ENCODE results near the gene TMEM109. TPM values are rescaled to one million over a fixed set of nuclear protein-coding genes. Genes with fewer than 3 reads are reported as not detected.
A peak's percentile ranks its signal among the peaks of the same experiment; 100 is the strongest.

TMEM109 gene
- total and polyA plus RNA-seq, 9 of the 15 experiments (the other 6 are each of a cell fraction or from before 2014, with no cell fraction given), result 9.2 to 71.3 (median 30.5) TPM

DNA sequence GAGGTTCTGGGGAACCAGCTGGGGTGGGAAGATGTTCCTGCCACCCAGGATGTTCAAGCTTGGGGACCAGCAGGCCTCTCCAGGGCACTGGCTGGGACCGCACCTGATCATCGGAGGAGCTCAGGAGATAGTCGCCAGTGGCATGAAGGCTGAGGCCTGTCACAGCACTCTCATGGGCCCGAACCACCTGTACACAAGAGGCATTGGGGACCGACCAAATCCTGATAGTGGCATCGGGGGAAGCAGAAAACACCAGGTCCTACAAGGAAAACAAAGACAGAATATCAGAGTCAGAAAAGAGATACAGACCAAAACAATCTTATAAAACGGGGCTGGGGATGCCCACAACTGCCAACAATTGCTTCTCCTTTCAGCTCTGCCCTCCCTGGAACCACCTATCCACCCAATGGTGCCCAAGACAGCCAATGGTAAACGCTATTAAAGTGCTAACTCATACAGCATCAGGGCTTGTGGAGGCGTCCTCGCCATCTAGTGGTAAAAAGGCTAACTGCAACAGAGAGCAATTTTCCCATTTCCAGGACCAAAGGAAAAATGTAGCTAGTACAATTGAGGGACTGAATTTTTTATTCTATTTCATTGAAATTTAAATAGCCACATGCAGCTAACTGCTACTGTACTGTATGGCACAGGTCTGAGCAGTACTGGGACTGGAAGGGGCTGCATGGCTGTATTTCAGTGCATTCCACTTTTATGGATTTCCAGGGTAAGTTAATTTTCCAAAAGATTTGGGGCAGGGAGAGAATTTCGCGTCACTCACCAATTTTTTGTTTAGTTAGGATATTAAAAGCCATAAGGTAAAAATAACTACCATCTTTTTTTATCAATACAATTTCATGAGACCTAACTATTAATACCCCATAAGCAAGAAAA, 14.7 kb upstream of the TMEM109 start (continued):
- TF ChIP-seq, protein P1, sequence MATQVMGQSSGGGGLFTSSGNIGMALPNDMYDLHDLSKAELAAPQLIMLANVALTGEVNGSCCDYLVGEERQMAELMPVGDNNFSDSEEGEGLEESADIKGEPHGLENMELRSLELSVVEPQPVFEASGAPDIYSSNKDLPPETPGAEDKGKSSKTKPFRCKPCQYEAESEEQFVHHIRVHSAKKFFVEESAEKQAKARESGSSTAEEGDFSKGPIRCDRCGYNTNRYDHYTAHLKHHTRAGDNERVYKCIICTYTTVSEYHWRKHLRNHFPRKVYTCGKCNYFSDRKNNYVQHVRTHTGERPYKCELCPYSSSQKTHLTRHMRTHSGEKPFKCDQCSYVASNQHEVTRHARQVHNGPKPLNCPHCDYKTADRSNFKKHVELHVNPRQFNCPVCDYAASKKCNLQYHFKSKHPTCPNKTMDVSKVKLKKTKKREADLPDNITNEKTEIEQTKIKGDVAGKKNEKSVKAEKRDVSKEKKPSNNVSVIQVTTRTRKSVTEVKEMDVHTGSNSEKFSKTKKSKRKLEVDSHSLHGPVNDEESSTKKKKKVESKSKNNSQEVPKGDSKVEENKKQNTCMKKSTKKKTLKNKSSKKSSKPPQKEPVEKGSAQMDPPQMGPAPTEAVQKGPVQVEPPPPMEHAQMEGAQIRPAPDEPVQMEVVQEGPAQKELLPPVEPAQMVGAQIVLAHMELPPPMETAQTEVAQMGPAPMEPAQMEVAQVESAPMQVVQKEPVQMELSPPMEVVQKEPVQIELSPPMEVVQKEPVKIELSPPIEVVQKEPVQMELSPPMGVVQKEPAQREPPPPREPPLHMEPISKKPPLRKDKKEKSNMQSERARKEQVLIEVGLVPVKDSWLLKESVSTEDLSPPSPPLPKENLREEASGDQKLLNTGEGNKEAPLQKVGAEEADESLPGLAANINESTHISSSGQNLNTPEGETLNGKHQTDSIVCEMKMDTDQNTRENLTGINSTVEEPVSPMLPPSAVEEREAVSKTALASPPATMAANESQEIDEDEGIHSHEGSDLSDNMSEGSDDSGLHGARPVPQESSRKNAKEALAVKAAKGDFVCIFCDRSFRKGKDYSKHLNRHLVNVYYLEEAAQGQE (IDR thresholded peaks at IDR 0.05; ENCODE audit: borderline replicate concordance), result peak; percentile 74; the same call in 1 of the 2 replicates
- TF ChIP-seq, protein P1 (CRISPR knock-in tag; IDR thresholded peaks at IDR 0.05; ENCODE audit: low read depth), result no peak
- peak; percentile 87 for TF ChIP-seq C11orf30 (IDR thresholded peaks at IDR 0.05; ENCODE audit: low read depth)
- TF ChIP-seq YBX1 (IDR thresholded peaks at IDR 0.05), result no peak
- no peak for TF ChIP-seq ZNF778 (CRISPR knock-in tag; IDR thresholded peaks at IDR 0.05)
- TF ChIP-seq, protein P2, sequence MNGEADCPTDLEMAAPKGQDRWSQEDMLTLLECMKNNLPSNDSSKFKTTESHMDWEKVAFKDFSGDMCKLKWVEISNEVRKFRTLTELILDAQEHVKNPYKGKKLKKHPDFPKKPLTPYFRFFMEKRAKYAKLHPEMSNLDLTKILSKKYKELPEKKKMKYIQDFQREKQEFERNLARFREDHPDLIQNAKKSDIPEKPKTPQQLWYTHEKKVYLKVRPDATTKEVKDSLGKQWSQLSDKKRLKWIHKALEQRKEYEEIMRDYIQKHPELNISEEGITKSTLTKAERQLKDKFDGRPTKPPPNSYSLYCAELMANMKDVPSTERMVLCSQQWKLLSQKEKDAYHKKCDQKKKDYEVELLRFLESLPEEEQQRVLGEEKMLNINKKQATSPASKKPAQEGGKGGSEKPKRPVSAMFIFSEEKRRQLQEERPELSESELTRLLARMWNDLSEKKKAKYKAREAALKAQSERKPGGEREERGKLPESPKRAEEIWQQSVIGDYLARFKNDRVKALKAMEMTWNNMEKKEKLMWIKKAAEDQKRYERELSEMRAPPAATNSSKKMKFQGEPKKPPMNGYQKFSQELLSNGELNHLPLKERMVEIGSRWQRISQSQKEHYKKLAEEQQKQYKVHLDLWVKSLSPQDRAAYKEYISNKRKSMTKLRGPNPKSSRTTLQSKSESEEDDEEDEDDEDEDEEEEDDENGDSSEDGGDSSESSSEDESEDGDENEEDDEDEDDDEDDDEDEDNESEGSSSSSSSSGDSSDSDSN (IDR thresholded peaks at IDR 0.05; ENCODE audit: borderline replicate concordance in 1 of 2, low read depth in 2 of 2, low read length in 2 of 2), result no peak
- no peak for TF ChIP-seq SMAD1 (IDR thresholded peaks at IDR 0.05; ENCODE audit: low read depth, low read length, partially characterized antibody)
- TF ChIP-seq GATAD2B (IDR thresholded peaks at IDR 0.05; ENCODE audit: borderline replicate concordance), result 0 out of 2 replicates have a peak, but pooled peaks have one; percentile 15
- TF ChIP-seq RBFOX2 (IDR thresholded peaks at IDR 0.05; ENCODE audit: low read depth, low read length), result peak; percentile 39; the same call in 1 of the 2 replicates
- TF ChIP-seq RCOR1 (IDR thresholded peaks at IDR 0.05; ENCODE audit: borderline replicate concordance in 1 of 2, low read depth in 2 of 2, low read length in 2 of 2), result 0 out of 4 replicates have a peak, but pooled peaks of 1 of the 2 experiments have one; percentile 17
- no peak for TF ChIP-seq ATF1 (CRISPR knock-in tag; IDR thresholded peaks at IDR 0.05)
- TF ChIP-seq ATF1 (tag; IDR thresholded peaks at IDR 0.05), result 0 out of 2 replicates have a peak, but pooled peaks have one; percentile 15
- TF ChIP-seq, protein P3, sequence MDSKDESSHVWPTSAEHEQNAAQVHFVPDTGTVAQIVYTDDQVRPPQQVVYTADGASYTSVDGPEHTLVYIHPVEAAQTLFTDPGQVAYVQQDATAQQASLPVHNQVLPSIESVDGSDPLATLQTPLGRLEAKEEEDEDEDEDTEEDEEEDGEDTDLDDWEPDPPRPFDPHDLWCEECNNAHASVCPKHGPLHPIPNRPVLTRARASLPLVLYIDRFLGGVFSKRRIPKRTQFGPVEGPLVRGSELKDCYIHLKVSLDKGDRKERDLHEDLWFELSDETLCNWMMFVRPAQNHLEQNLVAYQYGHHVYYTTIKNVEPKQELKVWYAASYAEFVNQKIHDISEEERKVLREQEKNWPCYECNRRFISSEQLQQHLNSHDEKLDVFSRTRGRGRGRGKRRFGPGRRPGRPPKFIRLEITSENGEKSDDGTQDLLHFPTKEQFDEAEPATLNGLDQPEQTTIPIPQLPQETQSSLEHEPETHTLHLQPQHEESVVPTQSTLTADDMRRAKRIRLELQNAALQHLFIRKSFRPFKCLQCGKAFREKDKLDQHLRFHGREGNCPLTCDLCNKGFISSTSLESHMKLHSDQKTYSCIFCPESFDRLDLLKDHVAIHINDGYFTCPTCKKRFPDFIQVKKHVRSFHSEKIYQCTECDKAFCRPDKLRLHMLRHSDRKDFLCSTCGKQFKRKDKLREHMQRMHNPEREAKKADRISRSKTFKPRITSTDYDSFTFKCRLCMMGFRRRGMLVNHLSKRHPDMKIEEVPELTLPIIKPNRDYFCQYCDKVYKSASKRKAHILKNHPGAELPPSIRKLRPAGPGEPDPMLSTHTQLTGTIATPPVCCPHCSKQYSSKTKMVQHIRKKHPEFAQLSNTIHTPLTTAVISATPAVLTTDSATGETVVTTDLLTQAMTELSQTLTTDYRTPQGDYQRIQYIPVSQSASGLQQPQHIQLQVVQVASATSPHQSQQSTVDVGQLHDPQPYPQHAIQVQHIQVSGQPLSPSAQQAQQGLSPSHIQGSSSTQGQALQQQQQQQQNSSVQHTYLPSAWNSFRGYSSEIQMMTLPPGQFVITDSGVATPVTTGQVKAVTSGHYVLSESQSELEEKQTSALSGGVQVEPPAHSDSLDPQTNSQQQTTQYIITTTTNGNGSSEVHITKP (IDR thresholded peaks at IDR 0.05; ENCODE audit: partially characterized antibody), result peak; percentile 33

All from K562 (cell line).